NCI-H2171 treated with DMSO at 0.1 percent for 48 hours (cell line): ENCODE data around the gene TMEM215.
"Not testable (repeated sequence)": the region's sequence is repeated elsewhere in the genome, so short reads cannot be mapped to it uniquely, and the experiment has no call there.

Source experiments
- DNase-seq: peaks from one replicate; lab custom pipeline; 2025; lab: John Stamatoyannopoulos, UW

The TMEM215 gene, protein sequence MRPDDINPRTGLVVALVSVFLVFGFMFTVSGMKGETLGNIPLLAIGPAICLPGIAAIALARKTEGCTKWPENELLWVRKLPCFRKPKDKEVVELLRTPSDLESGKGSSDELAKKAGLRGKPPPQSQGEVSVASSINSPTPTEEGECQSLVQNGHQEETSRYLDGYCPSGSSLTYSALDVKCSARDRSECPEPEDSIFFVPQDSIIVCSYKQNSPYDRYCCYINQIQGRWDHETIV

DNA sequence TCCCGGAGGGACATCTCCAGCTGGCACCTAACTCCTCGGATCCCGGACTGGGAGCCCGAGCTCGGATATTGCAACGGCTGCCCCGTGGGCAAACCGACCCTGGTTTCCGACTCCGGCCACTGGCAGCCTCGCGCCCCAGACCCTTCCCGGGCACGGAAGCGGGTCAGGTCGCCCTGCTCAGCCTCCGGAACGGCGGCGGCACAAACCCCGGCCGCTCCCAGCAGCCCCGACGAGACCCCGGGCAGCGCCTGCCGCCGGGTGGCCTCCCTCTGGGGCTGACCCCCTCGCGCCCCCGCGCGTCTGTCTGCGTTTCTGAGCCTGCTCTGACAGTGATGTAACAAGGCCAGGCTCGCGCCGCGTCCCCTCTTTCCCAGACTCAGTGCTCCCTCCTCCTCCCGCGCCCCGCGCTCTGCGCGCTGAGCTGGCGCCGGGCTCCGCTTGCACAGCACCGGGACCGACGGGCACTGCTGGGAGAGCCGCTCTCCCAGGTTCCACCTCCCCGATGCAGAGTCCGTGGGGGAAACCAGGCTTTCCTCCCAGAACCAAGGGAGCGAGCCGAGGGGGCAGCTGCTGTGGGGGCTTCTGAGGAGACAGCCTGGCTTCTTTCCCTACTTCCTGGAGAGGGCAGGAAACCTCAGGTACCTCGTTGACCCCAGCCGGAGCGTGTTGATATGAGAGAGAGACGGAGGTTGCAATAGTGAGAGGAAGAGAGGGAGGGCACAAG is at the start of gene TMEM215:
Gene TMEM215 (plus strand): TSS at position 373 of the 724 bp plus-strand sequence. CDS start 644 bp downstream, outside the sequence.
- peak; percentile 13 for DNase-seq

DNA sequence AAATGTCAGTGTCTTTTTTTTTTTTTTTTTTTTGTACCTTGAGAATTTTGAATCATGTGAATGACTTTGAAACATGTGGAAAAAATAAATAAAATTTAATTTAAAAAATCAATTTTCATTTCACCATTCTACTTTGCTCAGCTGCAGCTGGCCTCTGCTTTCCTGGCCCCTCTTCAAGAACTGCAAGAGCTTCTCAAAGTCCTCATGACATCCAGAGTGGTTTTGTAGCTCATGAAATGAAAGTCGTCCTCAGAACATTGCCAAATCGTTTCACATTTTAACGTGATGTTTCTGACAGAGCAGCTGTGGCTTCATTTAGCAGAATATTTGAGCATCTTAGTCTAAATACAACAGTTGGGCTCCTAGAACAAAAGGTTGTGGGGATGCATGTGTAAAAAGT is 47.9 kb upstream of the TMEM215 start:
- DNase-seq: no peak

DNA sequence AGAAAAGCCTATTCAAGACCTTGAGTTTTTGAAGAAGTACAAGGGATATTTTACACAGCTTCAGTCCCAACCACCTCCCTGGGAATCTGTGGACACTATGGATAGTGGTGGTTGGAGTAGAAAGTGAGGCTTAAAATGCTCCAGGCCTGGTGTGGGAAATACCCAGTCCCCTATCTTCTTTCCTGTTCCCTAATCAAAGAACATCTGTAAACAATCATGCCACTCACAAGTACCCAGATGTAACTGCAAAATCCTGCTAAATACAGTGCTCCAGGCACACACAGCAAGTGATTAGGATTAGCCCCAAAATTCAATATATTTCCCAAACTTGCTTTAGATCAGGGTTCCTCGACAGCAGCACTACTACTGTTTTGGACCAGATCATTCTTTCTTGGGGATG is 46.0 kb upstream of the TMEM215 start:
- DNase-seq: no peak

DNA sequence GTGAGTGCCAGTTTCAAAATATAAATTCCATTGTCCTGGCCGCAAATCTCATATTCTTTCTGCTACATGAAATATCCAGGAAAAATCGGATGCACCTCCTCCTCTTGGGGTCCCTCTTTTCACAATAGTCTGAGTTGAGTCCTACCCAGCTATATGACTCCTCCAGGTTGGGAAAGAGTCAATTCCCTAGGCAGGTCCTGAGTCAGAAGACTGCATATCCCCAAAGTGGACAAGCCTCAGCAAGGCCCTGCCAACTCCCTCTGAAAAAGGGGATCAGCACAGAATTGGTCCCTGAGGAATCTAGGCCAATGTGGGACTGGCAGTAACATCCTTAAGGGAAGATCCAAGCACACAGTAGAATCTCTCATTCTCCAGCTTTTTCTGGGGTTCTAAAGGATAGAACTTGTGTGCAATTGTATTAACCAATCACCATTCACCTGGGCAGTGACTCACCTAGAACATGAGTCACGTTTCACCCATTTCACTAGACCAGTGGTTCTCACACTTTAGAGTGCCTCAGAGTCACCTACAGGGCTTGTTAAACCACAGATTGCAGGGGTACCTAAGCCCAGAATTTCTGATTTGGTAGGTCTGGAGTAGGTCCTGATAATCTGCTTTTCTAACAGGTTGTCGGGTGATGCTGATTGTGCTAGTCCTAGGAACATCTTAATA is 44.7 kb upstream of the TMEM215 start:
- DNase-seq: no peak

DNA sequence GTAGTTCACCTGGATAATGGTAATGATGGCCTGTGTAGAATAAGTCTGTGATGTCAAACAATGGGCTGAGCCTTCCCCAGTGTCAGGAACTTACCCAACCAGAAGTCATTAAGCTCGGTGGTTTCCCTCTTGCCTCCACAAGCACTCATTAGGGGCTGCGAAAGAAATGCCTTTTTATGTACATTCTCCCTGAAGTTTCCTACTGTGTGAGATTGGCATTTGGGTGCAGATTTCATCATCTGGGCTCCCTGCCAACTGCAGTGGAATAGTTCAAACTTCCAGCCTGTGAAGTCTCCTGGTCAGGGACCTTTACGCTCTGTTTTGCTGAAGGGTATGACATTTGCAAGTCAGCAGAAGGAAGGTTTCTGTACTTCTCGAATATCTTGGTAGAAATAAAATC is 41.6 kb upstream of the TMEM215 start:
- DNase-seq: no peak

DNA sequence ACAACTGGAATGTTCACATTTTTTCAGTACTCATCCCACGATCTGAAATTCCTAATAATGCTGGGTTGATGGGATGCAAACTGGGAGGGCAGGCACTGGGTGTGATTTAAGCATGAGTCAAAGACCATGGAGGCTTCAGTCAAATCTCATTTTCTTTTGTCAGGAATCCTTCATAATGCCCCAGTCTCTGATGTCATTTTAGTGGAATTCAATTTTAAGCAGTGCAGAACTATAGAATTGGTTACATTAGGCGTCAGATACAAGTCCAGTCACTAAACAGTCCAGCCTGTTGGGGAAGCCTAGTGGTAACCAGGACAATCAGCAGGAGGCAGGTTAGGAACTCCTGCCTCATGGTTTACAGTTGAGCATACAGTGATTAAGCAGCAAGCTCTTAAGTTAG is 41.0 kb upstream of the TMEM215 start:
- DNase-seq: no peak

DNA sequence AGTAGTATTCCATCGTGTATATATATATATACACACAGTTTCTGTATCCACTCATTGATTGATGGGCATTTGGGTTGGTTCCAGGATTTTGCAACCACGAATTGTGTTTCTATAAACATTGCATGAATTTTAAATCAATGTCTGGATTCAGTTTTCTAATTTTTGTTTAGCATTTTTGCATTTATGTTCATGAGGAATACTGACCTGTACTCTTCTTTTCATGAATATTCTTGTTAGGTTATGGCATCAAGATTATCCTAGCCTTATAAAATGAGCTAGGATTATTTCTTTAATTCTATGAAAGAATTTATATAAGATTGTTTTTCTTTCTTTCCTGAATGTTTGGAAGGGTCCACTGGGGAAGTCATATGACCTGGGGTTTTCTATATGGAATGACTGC is 35.3 kb upstream of the TMEM215 start:
- DNase-seq: no peak

DNA sequence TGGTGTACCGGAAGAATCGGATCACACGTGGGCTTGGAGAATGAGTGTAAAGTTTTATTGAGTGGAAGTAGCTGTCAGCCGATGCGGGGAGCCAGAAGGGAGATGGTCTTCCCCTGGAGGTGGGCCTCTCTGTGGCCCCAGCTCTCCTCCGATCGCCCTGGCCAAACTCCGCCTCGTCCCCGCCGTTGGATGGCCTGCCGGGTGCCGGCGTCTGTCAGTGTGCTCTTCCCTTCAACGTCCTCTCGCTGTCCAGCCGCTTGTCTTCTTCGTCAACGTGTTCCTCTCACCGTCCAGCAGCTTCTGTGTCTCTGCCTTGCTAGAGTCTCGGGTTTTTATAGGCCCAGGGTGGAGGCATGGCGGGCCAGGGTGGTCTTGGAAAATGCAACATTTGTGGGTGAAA is 27.6 kb upstream of the TMEM215 start:
- no peak for DNase-seq

DNA sequence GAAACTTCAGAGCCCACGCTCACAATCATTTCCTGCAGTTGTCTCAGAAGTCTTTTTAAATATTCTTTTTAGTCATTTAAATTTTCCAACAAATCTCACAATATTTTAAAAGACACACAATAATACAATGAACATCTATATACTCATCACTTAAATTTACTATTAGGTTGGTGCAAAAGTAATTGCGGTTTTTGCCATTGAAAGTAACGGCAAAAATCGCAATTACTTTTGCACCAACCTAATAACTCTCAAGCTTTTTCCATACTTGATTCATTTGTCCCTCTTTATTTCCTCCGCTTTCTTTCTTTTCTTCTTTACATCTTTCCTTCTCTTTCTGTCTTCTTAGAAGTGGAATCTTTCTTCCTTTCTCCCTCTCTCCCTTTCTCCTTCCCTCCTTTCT is 19.2 kb upstream of the TMEM215 start:
- DNase-seq: no peak

DNA sequence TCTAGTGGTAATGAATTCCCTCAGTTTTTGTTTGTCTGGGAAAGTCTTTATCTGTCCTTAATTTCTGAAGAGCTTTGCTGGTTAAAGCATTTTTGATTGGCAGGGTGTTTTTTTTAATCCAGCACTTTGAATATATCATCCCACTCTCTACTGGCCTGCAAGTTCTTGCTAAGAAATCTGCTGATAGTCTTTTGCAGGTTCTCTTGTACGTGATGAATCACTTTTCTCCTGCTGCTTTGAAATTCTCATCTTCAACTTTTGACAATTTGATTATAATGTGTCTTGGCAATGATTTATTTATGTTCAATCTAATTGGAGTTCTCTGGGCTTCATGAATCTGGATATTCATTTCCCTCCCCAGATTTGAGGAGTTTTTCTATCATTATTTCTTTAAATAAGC is 8.1 kb upstream of the TMEM215 start:
- DNase-seq: no peak

DNA sequence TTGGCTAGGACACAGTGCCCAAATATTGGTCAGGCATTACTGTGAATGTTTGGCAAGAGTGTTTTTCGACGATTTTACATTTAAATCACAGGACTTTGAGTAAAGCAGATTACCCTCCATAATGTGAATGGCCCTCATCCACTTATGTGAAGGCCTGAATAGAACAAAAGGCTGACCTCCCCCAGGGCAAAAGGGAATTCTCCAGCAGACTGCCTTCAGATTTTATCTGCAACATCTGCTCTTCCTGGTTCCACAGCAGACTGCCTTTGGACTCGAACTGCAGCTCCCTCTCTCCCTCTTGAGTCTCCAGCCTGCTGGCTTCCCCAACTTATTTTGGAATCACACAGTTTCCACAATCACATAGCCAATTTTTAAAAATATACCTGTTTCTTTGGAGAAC is 7.1 kb upstream of the TMEM215 start:
- DNase-seq: no peak

DNA sequence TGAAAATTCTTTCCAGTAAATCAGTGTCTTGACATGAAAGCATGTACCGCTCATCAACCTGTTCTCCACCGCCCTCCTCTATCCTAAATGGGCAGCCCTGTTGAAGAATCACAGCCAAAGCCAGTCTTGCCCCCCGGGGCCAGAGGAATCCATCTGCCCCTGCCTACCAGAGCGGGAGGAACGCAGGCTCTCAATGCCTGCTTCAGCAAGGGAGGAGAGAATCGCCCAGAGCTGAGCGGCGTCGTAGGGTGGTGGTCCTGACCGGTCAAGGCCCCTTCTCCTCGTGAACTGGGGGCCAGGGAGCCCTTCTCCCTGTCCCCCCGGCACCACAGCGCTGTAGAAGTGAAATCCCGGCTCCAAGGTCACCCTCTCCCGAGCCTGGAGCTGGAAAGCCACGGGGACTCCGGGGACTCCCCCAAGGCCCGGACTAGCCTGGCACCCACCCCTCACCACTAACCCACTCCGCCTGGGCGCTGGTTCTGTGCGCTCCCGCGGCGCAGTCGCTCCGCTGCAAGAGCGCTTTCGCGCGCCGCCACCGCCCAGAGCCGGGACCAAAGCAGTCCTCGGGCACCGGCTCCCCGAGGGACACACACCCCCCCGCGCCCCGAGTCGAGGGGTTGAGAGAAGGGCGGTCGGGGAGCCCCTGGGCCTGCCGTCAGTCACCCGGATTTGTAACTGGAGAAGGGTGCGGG is 718 bp upstream of the TMEM215 start:
- DNase-seq: peak; percentile 2

DNA sequence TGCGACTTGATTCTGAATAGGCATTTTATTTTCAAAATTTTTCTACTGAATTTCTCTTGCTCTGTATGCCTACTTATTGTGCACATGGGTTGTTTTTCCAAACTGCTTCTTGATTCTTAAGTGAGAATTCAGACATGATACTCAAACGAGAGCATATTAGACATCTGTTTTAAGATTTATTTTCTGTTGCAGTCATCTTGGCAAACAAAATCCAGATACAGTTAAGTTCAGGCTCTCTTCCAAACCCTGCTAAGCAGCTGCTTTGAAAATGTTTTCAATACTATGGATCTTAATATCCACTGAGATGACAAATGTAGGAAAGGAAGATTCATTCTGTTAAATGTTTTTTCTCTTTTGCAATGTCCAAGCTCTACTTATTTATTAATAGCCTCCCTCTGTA is 4.5 kb downstream of the TMEM215 start:
- DNase-seq: no peak

DNA sequence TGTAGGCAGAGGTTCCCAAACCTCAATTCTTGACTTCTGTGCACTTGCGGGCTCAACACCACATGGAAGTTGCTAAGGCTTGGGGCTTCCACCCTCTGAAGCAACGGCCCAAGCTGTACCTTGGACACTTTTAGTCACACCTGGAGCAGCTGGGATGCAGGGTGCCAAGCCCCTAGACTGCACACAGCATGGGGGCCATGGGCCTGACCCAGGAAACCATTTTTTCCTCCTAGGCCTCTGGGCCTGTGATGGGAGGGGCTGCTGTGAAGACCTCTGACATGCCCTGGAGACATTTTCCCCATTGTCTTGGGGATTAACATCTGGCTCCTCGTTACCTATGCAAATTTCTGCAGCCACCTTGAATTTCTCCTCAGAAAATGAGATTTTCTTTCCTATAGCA is 12.7 kb downstream of the TMEM215 start:
- not testable (repeated sequence) for DNase-seq

DNA sequence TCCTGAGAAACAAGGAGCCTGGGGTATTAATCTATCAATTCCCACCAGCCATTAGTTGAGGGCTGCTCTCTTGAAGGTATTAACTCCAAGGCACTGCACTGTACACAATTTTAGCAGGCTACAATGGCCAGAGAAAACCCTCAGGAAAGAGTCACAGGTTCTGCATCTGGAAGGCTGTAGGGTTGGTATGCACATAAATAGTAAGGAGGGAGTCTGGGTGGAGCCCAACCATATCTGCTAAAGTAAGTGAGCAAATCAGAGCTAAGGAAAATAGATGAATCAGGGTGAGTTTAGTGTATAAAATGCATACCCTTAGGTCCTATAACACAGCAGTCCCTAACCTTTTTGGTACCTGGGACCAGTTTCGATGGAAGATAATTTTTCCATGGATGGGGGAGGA is 18.2 kb downstream of the TMEM215 start:
- DNase-seq: no peak

DNA sequence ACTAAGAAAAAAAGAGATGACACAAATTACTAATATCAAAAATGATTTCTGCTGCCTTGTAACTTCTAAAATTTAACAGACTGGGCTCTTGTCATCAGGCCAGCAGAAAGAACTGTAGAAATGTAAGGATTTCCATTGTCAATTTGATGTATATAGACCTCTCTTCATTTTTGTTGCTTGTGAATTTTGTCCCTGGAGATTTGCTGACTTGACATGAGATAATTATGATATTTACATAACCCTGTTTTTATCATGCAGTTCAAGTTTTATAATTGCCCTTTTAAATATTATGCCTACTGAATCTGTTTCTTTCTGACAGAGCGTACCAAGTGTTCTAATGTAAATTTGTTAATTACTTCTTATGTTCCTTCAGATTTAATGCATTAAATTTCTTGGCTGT is 23.9 kb downstream of the TMEM215 start:
- no peak for DNase-seq

DNA sequence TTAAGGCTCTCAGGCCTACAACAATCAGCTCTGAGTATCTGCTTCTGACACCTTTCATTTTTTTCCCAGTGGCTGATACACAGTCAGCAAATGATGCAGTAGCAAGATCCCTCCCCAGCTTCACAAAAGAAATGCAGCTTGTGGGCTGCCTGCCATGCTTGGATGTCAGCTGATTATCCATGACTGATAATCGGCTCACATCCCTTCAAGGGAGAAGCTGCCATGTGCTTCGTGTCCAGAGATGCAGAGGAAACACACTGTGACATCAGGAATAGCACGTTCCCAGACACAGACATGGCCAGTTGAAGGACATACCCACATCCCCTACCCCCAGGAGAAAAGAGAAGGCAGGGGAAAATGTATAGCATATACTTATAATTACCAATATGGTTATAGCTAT is 27.9 kb downstream of the TMEM215 start:
- DNase-seq: no peak

DNA sequence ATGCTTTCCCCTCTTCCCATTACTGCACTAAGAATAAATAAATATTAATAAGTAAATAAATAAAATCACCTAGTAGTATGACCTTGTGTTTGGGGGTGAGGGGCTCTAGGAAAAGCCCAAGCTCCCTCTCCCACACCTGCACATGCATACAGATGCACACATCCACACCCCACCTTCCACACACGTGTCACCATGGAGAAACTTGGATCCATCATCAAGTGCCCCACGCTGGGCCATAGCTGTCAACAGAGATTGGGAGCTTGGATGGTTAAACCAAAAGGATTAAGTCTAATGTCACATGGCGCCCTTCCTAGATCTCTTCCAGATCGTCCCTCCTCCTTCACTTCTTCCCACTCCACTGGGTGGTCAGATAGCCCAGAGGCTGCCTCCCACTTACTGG is 37.0 kb downstream of the TMEM215 start:
- DNase-seq: no peak

DNA sequence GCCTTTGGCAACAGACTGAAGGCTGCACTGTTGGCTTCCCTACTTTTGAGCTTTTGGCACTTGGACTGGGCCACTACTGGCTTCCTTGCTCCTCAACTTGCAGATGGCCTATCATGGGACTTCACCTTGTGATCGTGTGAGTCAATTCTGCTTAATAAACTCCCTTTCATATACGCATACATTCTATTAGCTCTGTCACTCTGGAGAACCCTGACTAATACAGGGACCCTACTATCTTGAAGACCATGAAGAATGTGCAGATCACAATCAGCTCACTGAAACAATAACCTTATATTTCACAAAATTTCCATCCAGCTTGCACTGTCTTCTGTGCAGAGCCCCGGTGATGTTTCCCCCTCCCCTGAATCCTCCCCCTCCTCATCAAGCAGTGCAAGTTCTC is 39.8 kb downstream of the TMEM215 start:
- DNase-seq: no peak

DNA sequence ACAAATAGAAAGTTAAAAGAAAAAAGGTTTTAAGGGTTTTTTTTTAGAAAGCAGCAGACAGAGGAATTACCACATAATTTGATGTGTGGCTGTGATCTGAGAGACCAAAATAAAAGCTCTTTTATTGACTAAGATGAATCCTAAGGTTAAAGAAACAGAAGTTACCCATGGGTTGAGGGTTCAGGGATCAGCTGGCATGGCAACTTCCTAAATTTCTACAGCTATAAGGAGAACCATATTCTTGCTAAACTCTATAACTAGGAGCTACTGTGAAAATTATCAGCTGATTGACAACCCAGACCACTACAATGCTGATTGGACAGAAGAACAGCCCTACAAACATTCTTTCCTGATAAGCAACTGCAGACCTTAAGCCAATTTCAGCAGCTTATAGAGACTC is 40.2 kb downstream of the TMEM215 start:
- no peak for DNase-seq

DNA sequence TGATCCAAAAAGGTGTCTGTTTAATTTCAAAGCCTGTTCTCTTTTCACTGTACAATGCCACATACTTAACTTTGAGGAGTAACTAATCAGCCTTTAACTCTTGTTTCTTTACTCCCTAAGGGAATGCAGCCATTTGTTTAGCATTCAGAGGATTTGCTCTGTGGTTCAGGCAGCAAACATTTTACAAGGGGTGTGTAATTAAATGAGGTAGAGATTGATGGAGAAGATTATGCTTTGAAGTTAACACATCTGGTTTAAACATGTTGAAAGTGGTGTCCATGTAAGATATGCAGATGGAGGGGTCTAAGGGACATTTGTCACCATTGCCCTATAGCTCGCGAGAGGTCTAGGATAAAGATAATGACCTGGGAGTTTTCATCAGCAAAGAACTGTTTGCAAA is 41.9 kb downstream of the TMEM215 start:
- no peak for DNase-seq

DNA sequence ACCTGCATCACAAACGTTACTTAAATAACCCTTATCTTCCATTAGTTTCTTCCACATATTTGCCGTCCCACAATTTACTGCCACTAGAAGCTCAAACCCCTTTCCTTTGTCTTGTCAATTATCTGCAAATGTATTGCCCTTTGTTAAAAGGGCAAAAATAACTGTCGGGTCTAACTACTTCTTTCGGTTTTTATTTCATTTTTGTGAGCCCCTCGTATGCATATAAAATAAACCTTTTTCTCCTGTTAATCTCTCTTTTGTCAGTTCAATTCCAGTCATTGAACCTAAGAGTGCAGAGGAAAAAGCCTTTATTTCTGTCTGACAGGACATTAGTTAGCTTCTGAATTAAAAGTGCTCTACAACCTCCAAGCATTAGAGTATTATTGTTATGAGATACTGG is 45.5 kb downstream of the TMEM215 start:
- no peak for DNase-seq

DNA sequence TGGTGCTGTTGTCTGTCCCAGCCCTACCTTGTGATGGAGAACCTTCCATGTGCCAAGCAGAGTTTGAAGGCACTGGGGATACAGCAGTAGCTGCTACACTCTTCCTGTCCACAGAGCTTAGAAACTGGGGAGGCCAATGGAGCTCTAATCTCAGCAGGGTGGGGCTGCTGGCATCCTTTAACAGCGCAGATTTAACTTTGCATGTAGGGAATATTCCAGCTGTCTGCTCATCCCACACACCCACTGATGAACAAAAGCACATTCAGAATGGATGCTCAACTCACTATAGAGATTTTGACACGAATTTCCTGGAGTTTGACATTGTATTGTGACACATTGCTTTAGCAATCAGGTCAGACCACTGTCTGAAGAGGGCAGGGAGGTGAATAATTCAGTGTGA is 49.0 kb downstream of the TMEM215 start:
- DNase-seq: no peak
